HG03442 (cell line): ENCODE measurements around the gene PROSER3.

Source experiments
- ATAC-seq: cut with Tn5 transposase; IDR thresholded peaks from one replicate; pipeline ENCODE4 v1.9.1; 2021; ENCODE audit warnings: mild to moderate bottlenecking, moderate library complexity; ENCODE audit not compliant: unreplicated experiment

PROSER3 gene

GRCh38 chr19:35816846-35817245, 58.9 kb downstream of the PROSER3 start:
- ATAC-seq = no peak

GRCh38 chr19:35818445-35818844, 60.5 kb downstream of the PROSER3 start:
- ATAC-seq = no peak
